ENCODE data around the gene SIGLEC11.
"Not testable (repeated sequence)": the region's sequence is repeated elsewhere in the genome, so short reads cannot be mapped to it uniquely, and the experiment has no call there.

The SIGLEC11 gene

DNA sequence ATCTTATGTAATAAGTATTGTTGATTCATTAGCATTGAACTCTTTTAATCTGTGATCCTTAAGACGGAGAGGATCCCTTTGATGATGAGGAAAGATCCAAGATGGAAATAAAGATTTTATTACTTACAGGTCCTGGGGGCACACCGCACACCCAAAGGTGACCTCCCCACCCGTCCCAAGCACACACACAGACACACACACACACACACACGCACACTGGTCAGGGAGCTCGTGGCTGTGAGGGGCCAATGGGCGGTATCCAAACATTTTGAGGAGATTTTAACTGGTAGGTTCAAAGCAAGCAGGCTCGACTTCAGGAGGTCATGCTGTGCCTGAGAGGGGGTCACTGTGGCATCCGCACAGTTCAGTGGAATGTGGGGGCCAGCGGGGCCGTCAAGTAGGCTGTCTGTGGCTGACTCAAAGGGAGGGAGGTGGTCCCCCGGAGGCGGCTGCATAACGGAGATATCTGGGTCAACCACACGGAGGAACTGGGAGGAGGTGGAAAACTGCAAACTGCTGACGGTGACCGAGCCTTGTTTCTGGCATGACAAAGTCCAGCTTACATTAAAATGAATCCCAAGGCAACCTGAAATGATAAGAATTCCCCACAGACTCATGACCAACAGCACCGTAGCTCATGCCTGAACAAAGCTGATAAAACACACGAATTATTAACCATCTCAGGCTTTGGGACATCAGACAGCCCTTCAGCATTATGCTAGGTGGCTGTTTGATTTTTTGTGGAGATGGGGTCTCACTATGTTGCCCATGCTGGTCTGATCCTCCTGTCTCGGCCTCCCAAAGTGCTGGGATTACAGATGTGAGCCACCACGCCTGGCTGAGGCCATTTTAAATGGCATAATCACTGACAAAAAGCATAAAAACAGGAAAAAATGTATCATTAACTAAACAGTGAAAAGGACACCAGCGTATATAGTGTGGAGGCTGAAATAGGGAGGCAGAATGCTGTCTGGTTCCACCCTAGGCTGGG is 20.9 kb upstream of the SIGLEC11 start:
- DNase-seq (ENCODE audit: low read depth in 4 of 4, low spot score in 1 of 4) = no peak

DNA sequence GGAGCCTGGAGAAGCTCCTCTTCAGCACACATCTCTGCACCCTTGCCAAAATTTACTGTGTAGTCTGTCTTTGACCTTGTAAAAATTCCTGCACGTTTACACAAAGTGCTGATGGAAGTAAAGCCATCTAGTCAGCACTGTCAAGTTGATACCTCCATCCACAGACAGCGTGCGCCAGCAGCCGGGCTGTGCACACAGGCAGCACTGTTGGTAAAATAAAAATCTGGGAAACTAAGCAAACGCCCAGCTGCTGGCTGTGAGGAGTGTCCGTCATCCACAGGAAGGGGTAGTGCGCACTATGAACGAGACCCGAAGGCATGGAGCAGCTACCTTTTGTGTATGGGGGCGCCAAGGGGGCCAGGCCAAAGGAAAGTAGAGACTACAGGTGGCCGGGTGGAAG is 17.4 kb upstream of the SIGLEC11 start:
- DNase-seq (ENCODE audit: low read depth in 4 of 4, low spot score in 1 of 4) = no peak

DNA sequence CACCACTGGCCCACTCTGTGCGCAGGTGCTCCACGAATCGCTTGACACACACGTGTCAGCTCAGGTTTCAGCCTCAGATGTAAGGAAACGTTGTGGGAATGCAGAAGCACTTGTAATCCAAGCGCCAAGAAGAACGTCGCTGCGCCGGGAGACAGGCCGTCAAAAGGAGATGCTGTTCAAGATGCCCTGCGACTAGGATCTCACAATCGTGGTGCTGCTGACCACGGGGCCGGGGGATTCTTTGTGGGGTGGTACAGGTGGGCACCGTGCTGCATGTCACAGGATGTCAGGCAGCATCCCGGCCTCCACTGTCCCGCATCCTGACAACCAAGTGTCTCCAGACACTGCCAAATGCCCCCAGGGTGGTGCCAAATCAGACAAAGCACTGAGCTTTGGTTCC is 16.9 kb upstream of the SIGLEC11 start:
- DNase-seq (ENCODE audit: low read depth in 4 of 4, low spot score in 1 of 4) = no peak

DNA sequence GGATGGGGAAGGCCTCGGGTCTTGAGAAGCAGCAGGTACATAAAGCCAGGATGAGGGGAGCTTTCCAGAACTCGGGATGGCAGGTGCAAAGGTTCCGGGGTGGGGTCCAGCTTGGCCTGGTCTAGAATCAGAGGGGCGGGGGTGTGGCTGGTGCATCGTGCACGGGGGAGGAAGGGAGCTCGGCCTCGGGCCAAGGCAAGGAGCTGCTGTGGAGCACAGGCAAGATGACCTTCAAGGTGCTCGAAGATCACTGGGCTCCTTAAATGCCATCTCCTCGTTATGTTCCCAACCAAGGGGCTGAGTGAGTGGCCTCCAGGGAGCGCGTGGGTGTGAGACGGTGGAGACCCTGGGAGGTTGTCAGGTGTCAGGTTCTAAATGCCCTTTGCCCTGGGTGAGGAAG is 16.1 kb upstream of the SIGLEC11 start:
- DNase-seq (ENCODE audit: low read depth in 4 of 4, low spot score in 1 of 4) = no peak

DNA sequence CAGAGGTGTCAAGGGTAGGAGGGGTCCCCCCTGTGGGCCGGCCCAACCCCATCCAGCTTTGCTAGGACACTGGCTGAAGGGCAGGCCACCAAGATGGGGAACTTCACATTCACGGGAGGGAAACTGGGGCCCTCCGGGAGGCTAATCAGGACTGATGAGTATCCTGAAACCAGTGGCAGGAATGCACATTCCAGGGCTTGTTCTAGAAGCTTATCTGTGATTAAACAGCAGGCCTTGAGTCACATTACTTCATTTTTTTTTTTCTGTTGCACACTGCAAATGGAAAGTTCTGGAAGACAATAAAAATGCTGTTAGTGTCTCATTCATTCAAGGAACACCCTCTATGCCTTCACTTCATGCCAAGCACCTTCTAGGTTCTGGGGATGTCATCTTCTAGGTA is 15.5 kb upstream of the SIGLEC11 start:
- DNase-seq (ENCODE audit: low read depth in 4 of 4, low spot score in 1 of 4) = no peak

DNA sequence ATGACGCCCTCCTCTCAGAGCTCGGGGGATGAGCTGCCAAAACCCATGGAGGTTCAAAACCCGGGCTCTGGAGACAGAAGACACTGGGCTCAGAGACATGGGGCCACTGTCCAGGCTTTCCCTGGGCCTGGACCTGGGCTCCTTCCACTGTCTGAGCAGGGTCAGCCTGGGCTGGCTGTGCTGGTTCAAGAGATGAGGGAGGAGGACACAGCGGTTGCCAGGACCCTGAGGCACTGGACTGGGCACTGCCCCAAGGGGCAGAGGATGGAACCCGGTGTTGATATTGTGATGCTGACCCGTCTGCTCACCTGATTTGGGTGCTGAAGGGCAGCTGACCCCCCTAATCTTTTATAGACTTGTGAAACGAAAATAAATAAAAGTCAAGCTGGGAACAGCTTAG is 14.1 kb upstream of the SIGLEC11 start:
- no peak for DNase-seq (ENCODE audit: low read depth in 4 of 4, low spot score in 1 of 4)

DNA sequence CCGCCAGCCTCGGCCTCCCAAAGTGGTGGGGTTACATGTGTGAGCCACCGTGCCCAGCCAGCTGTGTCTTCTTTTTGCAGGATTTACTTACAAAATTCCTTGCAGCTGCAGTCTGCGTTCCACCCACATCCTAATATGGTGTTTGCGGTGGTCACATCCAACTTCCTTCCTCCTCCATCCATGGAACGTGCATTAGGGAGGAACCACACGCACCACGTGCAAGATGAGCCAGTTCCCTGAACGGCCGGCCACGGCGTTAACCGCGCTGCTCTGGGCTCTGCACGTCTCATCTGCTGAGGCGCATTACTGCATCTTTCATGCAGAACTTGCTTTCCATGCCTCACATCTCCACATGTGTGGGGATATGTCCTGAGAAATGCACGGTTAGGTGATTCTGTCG is 13.0 kb upstream of the SIGLEC11 start:
- no peak for DNase-seq (ENCODE audit: low read depth in 4 of 4, low spot score in 1 of 4)

DNA sequence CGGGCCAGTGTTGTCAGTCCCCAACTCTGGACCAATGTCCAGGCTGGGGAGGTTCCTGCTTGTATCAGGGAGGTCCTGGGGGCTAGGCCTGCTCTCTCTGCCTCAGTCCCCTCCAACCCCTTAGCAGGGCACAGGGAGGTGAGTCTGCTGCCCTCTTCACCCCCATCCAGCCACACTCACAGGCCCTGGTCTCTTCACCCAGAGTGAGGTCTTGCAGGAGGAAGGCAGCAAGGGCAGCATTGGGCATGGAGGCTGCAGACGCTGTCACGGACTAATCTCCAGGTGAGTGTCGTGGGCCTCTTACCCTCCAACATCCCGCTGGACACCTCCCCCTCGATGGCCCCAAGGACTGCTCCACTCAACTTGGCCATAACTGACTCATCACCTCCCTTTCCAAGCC is 11.9 kb upstream of the SIGLEC11 start:
- no peak for DNase-seq (ENCODE audit: low read depth in 4 of 4, low spot score in 1 of 4)

DNA sequence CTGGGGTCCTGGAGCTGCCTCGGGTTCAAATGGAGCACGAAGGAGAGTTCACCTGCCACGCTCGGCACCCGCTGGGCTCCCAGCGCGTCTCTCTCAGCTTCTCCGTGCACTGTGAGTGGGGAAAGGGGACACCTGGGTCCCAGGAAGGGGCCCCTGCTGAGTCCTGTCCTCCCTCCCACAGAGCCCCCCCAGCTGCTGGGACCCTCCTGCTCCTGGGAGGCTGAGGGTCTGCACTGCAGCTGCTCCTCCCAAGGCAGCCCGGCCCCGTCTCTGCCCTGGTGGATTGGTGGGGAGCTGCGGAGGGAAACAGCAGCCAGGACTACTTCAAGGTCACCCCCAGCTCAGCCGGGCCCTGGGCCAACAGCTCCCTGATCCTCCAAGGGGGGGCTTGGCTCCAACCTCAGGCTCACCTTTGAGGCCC is 11.0 kb upstream of the SIGLEC11 start:
- no peak for DNase-seq (ENCODE audit: low read depth in 4 of 4, low spot score in 1 of 4)

DNA sequence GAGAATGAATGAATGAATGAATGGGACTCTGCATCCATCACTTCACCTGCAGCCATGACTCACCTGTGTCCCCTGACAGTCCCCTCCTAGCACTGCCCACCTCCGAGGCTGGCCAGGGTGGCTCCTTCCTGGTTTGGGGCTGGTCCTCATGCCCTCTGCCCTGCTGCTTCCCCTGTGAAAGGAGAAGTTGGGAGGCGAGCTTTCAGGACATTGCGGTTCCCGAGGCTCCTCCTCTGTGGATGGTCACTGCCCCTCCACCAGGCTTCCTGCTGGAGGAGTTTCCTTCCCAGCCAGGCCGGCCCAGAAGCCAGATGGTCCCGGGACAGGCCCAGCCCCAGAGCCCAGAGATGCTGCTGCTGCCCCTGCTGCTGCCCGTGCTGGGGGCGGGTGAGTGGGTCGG is 8.4 kb upstream of the SIGLEC11 start:
- not testable (repeated sequence) for DNase-seq (ENCODE audit: low read depth in 4 of 4, low spot score in 1 of 4)

DNA sequence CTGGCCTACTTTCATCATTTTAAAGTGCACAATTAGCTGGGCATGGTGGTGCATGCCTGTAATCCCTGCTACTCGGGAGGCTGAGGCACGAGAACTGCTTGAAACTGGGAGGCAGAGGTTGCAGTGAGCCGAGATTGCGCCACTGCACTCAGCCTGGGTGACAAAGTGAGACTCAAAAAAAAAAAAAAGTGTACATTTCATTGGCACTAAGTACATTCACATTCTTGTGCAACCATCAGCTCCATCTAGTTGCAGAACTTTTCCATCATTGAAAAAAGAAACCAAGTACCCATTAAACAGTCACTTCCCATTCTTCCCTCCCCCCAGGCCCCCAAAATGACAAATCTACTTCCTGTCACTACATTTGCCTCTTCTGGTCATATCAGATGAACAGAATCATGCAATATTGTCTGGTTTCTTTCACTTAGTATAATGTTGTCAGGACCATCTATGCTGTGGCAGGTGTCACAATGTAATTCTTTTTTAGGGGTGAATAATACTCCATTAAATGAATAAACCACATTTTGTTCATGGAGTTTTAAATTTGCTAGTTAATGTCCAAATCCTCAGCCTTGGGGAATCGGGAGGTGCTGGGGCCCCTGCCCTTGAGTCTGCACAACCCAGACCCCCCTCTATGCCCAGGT is 7.4 kb upstream of the SIGLEC11 start:
- DNase-seq (ENCODE audit: low read depth in 4 of 4, low spot score in 1 of 4) = no peak

DNA sequence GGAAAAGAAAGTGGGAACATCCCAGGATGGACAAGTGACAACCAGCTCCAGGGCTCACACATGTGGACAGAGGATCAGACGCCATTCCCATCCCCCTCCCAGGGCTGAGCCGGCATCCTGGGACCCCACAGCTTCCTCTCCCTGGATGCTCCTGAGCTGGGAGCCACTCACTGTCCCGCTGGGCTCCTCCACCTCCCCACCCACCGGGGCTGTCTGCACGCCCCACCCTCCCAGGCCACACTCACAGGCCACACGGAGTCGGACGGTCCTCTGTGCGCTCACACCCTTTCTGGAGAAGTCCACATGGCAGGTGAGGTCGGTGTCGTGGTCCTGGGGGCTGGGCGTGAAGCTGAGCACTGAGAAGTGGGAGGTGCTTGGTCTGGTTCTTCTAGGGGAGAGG is 1.1 kb downstream of the SIGLEC11 start:
- not testable (repeated sequence) for DNase-seq (ENCODE audit: low read depth in 4 of 4, low spot score in 1 of 4)

DNA sequence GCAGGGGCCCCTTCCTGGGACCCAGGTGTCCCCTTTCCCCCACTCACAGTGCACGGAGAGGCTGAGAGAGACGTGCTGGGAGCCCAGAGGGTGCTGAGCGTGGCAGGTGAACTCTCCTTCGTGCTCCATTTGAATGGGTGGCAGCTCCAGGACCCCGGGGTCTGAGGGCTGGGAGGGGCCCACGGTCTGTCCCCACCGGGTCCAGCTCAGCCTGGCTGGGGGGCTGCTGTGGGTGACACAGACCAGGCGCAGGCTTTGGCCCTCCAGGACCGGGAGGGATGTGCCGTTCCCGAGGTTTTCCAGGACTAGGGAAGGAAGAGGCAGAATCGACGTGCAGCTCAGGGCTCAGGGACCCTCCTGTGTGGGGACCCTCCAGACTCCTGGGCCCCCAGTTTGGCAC is 2.4 kb downstream of the SIGLEC11 start:
- not testable (repeated sequence) for DNase-seq (ENCODE audit: low read depth in 4 of 4, low spot score in 1 of 4)

DNA sequence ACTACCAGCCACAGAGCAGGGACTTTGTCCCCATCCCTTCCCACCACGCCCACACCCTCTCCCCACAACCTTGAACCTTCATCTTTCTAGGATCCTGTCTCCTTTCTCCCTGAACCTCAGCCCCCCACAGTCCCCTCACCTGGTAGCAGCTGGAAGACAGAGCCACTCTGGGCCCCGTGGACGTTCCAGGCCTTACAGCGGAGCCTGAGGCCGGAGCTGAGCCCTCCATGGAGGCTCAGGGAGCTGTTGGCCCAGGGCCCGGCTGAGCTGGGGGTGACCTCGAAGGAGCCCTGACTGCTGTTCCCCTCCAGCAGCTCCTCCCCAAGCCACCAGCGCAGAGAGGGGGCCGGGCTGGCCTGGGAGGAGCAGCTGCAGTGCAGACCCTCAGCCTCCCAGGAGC is 2.8 kb downstream of the SIGLEC11 start:
- not testable (repeated sequence) for DNase-seq (ENCODE audit: low read depth in 4 of 4, low spot score in 1 of 4)

DNA sequence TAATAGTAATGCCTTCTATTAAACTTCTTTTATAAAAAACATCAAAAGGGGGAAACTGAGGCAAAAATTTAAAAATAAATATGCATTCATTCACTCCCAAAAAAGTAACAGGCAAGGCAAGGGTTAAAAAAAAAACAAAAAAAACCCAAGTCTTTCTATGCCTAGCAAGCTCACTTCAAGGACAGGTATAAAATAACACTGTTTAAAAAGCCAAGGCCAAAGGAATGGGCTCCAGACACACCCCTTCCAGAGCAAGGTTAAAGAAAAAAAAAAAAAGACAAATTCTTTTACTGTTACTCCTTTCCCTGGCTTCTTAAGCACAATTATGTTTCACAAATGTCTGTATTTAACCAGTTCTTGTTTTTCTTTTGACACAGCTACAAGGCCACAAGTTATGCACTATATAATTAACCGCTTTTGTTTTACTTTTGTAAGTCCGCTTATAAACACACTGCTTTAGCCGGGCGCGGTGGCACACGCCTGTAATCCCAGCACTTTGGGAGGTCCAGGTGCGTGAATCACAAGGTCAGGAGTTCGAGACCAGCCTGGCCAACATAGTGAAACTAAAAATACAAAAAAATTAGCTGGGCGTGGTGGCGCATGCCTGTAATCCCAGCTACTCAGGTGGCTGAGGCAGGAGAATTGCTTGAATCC is 3.6 kb downstream of the SIGLEC11 start:
- DNase-seq (ENCODE audit: low read depth in 4 of 4, low spot score in 1 of 4) = no peak

DNA sequence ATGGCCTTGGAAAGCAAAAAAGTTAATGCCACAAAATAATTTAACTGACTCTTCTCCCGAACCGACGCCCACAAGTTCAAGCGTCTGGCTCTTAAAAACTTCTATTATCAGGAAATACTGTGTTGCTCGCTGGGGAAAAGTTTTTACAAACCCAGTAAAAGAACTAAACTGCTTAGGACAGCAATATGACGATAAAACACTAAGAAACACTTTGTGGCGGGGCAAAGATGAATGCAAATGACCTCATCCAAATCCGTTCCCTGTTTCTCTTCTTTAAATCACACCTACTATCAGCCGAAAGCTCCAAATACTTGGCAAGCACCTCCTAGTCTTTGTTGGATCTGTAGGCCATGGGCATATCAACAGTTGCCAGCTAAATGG is 4.9 kb downstream of the SIGLEC11 start:
- DNase-seq (ENCODE audit: low read depth in 4 of 4, low spot score in 1 of 4) = no peak

DNA sequence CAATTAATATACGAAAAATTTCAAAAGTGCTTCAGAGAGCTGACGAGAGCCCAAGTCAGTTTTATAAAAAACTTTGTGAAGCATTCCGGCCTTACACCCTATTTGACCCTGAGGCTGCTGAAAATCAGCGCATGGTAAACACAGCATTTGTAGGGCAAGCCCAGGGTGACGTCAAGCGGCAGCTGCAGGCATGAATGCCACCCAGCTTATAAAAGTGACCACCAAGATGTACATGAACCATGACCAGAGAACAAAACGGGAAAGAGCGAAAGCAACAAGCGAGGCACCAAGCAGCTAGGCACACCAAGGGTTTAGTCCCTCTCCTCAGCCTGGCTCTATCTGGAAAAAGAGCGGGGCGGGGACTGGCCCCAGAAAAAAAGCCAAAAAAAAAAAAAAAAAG is 6.0 kb downstream of the SIGLEC11 start:
- DNase-seq (ENCODE audit: low read depth in 4 of 4, low spot score in 1 of 4) = no peak

DNA sequence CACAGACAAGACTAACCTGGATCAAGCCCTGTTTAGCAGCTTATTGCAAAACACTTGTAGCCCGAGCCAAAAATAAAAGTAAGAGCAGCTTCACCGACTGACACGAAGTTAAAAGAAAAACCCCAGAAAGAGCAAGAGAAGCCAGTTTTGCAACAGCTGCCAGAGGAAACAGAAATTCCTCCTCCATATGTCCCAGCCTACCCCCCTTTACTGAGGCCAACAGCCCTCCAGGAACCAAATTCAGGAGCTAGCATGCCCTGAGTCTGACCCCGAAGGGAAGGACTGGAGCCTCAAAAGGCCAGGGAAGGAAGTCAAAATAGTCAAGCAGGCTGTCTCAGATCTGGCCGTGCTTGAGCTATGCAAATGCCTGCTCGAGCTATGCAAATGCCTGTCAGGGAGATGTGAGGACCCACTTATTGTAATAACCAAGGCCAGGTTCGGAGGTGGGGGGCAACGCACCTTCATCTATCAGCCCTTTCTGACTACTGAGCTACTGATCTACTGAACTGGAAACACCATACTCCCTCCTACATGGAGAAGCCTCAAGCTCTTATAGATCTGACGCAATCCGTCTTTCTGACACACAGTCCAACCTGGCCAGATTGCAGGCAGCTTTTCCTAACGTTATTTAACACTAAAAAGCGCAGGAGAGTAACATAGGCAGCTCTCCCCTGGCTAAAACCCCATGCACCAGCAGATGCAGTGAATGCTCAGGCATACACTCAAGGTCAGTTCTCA is 6.7 kb downstream of the SIGLEC11 start:
- DNase-seq (ENCODE audit: low read depth in 4 of 4, low spot score in 1 of 4) = no peak

DNA sequence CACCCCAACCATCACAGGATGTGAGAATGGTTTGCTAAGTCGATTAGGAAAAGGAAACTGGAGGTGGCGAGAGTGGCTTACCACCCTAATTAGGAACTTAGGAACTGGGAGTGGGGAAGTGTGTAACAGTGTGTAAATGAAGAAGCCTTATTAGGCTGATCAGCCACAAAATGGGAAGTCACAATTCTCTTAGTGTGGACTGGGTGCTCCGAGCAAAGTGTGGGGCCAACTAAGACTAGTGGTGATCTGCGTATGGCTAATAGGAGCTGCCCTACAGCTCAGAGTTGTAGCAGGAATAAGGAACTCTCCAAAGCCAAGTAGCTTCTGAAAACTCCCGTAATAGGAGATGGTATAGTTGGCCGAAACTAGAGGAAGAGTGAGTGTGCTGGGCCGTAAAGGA is 7.6 kb downstream of the SIGLEC11 start:
- no peak for DNase-seq (ENCODE audit: low read depth in 4 of 4, low spot score in 1 of 4)

DNA sequence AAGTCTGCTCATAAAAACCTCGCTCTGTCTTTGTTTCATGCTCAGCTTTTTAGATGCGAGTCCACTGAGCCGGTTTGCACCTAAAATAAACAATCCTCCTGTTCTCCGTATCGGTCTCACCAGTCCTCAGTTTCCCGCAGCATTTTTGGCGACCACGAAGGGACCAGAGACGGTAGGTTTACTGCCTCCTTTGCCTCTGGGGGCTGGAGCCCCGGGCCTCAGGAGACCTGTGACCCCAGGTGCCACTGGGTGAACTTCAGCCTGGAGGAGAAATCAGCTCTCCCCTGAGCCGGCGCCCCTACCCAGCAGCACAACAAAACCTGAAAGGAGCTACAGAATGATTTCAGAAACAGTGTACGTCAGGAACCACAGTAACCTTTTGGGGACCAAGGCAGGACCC is 8.1 kb downstream of the SIGLEC11 start:
- no peak for DNase-seq (ENCODE audit: low read depth in 4 of 4, low spot score in 1 of 4)

DNA sequence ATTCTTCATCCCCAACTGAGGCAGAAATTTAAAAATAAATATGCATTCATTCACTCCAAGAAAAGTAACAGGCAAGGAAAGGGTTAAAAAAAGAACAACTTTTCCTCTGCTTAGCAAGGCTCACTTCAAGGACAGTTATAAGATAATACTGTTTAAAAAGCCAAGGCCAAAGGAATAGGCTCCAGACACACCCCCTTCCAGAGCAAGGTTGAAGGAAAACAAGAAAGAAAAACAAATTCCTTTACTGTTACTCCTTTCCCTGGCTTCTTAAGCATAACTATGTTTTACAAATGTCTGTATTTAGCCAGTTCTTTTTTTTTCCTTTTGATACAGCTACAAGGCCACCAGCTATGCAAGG is 8.5 kb downstream of the SIGLEC11 start:
- DNase-seq (ENCODE audit: low read depth in 4 of 4, low spot score in 1 of 4) = no peak
